Measurements from ENCODE around the gene MEGF11.

MEGF11 gene

DNA sequence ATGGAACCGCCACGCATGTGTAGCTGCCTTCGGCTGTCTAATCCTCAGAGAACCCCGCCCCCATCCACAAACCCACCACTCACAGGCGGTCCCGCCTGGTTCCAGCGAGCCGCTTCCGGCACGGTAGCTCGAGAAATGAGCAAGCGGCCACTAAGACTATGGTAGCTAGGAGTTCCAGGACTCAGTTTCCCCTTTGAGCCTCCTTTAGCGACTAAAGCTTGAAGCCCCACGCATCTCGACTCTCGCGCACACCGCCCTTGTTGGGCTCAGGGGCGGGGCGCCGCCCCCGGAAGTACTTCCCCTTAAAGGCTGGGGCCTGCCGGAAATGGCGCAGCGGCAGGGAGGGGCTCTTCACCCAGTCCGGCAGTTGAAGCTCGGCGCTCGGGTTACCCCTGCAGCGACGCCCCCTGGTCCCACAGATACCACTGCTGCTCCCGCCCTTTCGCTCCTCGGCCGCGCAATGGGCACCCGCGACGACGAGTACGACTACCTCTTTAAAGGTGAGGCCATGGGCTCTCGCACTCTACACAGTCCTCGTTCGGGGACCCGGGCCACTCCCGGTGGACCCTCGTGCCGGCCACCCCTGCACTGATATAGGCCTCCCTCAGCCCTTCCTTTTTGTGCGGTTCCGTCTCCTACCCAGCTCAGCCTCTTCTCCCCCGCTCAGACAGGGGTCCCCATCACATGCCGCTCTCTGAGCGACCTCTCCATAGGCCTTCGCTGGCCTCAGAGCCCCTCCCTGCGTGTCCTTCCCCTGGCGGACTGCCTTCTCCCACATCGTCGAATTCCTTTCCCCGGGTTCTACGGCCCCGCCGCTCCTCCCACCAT, 384.2 kb downstream of the MEGF11 start, which contains the start of gene RAB11A (continued):
- TF ChIP-seq, protein P1, sequence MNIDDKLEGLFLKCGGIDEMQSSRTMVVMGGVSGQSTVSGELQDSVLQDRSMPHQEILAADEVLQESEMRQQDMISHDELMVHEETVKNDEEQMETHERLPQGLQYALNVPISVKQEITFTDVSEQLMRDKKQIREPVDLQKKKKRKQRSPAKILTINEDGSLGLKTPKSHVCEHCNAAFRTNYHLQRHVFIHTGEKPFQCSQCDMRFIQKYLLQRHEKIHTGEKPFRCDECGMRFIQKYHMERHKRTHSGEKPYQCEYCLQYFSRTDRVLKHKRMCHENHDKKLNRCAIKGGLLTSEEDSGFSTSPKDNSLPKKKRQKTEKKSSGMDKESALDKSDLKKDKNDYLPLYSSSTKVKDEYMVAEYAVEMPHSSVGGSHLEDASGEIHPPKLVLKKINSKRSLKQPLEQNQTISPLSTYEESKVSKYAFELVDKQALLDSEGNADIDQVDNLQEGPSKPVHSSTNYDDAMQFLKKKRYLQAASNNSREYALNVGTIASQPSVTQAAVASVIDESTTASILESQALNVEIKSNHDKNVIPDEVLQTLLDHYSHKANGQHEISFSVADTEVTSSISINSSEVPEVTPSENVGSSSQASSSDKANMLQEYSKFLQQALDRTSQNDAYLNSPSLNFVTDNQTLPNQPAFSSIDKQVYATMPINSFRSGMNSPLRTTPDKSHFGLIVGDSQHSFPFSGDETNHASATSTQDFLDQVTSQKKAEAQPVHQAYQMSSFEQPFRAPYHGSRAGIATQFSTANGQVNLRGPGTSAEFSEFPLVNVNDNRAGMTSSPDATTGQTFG (tag by site-specific recombination; IDR thresholded peaks at IDR 0.05; ENCODE audit: borderline replicate concordance), result no peak
- TF ChIP-seq, protein P2, sequence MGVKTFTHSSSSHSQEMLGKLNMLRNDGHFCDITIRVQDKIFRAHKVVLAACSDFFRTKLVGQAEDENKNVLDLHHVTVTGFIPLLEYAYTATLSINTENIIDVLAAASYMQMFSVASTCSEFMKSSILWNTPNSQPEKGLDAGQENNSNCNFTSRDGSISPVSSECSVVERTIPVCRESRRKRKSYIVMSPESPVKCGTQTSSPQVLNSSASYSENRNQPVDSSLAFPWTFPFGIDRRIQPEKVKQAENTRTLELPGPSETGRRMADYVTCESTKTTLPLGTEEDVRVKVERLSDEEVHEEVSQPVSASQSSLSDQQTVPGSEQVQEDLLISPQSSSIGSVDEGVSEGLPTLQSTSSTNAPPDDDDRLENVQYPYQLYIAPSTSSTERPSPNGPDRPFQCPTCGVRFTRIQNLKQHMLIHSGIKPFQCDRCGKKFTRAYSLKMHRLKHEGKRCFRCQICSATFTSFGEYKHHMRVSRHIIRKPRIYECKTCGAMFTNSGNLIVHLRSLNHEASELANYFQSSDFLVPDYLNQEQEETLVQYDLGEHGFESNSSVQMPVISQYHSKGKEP (tag by site-specific recombination; IDR thresholded peaks at IDR 0.05), result 0 out of 2 replicates have a peak, but pooled peaks have one; percentile 39
- TF ChIP-seq, protein P3, sequence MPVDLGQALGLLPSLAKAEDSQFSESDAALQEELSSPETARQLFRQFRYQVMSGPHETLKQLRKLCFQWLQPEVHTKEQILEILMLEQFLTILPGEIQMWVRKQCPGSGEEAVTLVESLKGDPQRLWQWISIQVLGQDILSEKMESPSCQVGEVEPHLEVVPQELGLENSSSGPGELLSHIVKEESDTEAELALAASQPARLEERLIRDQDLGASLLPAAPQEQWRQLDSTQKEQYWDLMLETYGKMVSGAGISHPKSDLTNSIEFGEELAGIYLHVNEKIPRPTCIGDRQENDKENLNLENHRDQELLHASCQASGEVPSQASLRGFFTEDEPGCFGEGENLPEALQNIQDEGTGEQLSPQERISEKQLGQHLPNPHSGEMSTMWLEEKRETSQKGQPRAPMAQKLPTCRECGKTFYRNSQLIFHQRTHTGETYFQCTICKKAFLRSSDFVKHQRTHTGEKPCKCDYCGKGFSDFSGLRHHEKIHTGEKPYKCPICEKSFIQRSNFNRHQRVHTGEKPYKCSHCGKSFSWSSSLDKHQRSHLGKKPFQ (tag by site-specific recombination; IDR thresholded peaks at IDR 0.05), result peak; percentile 53
- no peak for TF ChIP-seq ZNF132 (tag by site-specific recombination; IDR thresholded peaks at IDR 0.05; ENCODE audit: borderline replicate concordance)
- no peak for TF ChIP-seq ZNF654 (tag by site-specific recombination; IDR thresholded peaks at IDR 0.05; ENCODE audit: low read depth)
- peak; percentile 100 for TF ChIP-seq ZBTB20 (tag by site-specific recombination; IDR thresholded peaks at IDR 0.05)
- peak; percentile 99 for TF ChIP-seq ZXDB (tag by site-specific recombination; IDR thresholded peaks at IDR 0.05)
- TF ChIP-seq ZNF843 (tag by site-specific recombination; IDR thresholded peaks at IDR 0.05), result peak; percentile 56; the same call in 1 of the 2 replicates
- TF ChIP-seq, protein P4, sequence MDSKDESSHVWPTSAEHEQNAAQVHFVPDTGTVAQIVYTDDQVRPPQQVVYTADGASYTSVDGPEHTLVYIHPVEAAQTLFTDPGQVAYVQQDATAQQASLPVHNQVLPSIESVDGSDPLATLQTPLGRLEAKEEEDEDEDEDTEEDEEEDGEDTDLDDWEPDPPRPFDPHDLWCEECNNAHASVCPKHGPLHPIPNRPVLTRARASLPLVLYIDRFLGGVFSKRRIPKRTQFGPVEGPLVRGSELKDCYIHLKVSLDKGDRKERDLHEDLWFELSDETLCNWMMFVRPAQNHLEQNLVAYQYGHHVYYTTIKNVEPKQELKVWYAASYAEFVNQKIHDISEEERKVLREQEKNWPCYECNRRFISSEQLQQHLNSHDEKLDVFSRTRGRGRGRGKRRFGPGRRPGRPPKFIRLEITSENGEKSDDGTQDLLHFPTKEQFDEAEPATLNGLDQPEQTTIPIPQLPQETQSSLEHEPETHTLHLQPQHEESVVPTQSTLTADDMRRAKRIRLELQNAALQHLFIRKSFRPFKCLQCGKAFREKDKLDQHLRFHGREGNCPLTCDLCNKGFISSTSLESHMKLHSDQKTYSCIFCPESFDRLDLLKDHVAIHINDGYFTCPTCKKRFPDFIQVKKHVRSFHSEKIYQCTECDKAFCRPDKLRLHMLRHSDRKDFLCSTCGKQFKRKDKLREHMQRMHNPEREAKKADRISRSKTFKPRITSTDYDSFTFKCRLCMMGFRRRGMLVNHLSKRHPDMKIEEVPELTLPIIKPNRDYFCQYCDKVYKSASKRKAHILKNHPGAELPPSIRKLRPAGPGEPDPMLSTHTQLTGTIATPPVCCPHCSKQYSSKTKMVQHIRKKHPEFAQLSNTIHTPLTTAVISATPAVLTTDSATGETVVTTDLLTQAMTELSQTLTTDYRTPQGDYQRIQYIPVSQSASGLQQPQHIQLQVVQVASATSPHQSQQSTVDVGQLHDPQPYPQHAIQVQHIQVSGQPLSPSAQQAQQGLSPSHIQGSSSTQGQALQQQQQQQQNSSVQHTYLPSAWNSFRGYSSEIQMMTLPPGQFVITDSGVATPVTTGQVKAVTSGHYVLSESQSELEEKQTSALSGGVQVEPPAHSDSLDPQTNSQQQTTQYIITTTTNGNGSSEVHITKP (tag by site-specific recombination; IDR thresholded peaks at IDR 0.05), result peak; percentile 94
- TF ChIP-seq ZBTB48 (tag by site-specific recombination; IDR thresholded peaks at IDR 0.05), result peak; percentile 98
- TF ChIP-seq REPIN1 (tag by site-specific recombination; IDR thresholded peaks at IDR 0.05; ENCODE audit: low read depth), result peak; percentile 82; the same call in 1 of the 2 replicates
- TF ChIP-seq, protein P5, sequence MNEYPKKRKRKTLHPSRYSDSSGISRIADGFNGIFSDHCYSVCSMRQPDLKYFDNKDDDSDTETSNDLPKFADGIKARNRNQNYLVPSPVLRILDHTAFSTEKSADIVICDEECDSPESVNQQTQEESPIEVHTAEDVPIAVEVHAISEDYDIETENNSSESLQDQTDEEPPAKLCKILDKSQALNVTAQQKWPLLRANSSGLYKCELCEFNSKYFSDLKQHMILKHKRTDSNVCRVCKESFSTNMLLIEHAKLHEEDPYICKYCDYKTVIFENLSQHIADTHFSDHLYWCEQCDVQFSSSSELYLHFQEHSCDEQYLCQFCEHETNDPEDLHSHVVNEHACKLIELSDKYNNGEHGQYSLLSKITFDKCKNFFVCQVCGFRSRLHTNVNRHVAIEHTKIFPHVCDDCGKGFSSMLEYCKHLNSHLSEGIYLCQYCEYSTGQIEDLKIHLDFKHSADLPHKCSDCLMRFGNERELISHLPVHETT (tag by site-specific recombination; IDR thresholded peaks at IDR 0.05), result peak; percentile 93
- TF ChIP-seq OVOL3 (tag by site-specific recombination; IDR thresholded peaks at IDR 0.05), result peak; percentile 25; the same call in 1 of the 2 replicates
- TF ChIP-seq ZNF394 (tag by site-specific recombination; IDR thresholded peaks at IDR 0.05; ENCODE audit: borderline replicate concordance), result peak; percentile 77
- TF ChIP-seq ZNF341 (tag by site-specific recombination; IDR thresholded peaks at IDR 0.05; ENCODE audit: low read depth), result peak; percentile 85
- TF ChIP-seq EGR2 (tag by site-specific recombination; IDR thresholded peaks at IDR 0.05; ENCODE audit: low read depth), result peak; percentile 93
- TF ChIP-seq ZNF433 (tag by site-specific recombination; IDR thresholded peaks at IDR 0.05; ENCODE audit: low read depth), result no peak
- TF ChIP-seq HOXC10 (CRISPR knock-in tag; IDR thresholded peaks at IDR 0.05), result no peak
- TF ChIP-seq KLF7 (tag by site-specific recombination; IDR thresholded peaks at IDR 0.05; ENCODE audit: borderline replicate concordance), result peak; percentile 99
- TF ChIP-seq BCL11A (tag by site-specific recombination; IDR thresholded peaks at IDR 0.05; ENCODE audit: low read depth), result peak; percentile 61; the same call in 1 of the 2 replicates
- no peak for TF ChIP-seq ZNF544 (tag by site-specific recombination; IDR thresholded peaks at IDR 0.05)
- peak; percentile 72 for TF ChIP-seq YY2 (tag by site-specific recombination; IDR thresholded peaks at IDR 0.05)
- TF ChIP-seq, protein P6, sequence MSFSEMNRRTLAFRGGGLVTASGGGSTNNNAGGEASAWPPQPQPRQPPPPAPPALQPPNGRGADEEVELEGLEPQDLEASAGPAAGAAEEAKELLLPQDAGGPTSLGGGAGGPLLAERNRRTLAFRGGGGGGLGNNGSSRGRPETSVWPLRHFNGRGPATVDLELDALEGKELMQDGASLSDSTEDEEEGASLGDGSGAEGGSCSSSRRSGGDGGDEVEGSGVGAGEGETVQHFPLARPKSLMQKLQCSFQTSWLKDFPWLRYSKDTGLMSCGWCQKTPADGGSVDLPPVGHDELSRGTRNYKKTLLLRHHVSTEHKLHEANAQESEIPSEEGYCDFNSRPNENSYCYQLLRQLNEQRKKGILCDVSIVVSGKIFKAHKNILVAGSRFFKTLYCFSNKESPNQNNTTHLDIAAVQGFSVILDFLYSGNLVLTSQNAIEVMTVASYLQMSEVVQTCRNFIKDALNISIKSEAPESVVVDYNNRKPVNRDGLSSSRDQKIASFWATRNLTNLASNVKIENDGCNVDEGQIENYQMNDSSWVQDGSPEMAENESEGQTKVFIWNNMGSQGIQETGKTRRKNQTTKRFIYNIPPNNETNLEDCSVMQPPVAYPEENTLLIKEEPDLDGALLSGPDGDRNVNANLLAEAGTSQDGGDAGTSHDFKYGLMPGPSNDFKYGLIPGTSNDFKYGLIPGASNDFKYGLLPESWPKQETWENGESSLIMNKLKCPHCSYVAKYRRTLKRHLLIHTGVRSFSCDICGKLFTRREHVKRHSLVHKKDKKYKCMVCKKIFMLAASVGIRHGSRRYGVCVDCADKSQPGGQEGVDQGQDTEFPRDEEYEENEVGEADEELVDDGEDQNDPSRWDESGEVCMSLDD (tag by site-specific recombination; IDR thresholded peaks at IDR 0.05), result peak; percentile 82
- peak; percentile 36 for TF ChIP-seq ZNF10 (tag by site-specific recombination; IDR thresholded peaks at IDR 0.05)
